Measurements from ENCODE around the gene SPACDR. TPM values are rescaled to one million over a fixed set of nuclear protein-coding genes. Genes with fewer than 3 reads are reported as not detected.

The SPACDR gene
- total RNA-seq, 1 experiment from 2014 or later: not detected

- TF ChIP-seq CTCF (conservative IDR thresholded peaks at IDR 0.05): no peak
Observed at GRCh38 chr7:100489121-100489520, 25.1 kb upstream of the SPACDR start.

More at GRCh38 chr7:100489121-100489520, 25.1 kb upstream of the SPACDR start:
- no peak overlapping the region for H4K8ac ChIP-seq (replicated peaks; ENCODE audit: insufficient read length, low read depth, low read length)
- no peak overlapping the region for H2BK20ac ChIP-seq (ENCODE audit: low read depth, low read length, poor library complexity, severe bottlenecking)
- H3K9ac ChIP-seq (ENCODE audit: extremely low read depth, insufficient read length, low read length): no peak overlapping the region
- no peak overlapping the region for H3K23ac ChIP-seq (ENCODE audit: insufficient read length, low read depth, low read length)
- H3K27ac ChIP-seq (ENCODE audit: insufficient read length, low read depth, low read length): no peak overlapping the region
- H3K79me1 ChIP-seq (ENCODE audit: insufficient read depth, low read depth, low read length, poor library complexity, severe bottlenecking): no peaks in the 10 kb centered on the region
- no peak overlapping the region for H2AK5ac ChIP-seq (ENCODE audit: insufficient read length, low read length)
- H3K4me2 ChIP-seq (ENCODE audit: insufficient read depth, insufficient read length, low read length): no peak overlapping the region
- Mint-ChIP-seq H3K27me3 (ENCODE audit: low read depth) (peaks cover 19% of the 10 kb centered on the region), H3K4me1 (peaks cover 23 to 54% of the 10 kb centered on the region in 2 experiments), H3K27ac (no peak overlapping the region), H3K4me3 (no peak overlapping the region), H3K9me3 (no peaks in the 10 kb centered on the region), H3K36me3 (ENCODE audit: insufficient read depth in 1 of 3, low read depth in 3 of 3) (peaks cover 0 to 12% (median 0%) of the 10 kb centered on the region in 3 experiments; a peak in 1 of 7 replicates)
- H2BK5ac ChIP-seq (ENCODE audit: insufficient read length, low read length): no peak overlapping the region
- peaks cover 2% of the 10 kb centered on the region; the same call in 1 of the 2 replicates for H3K4me1 ChIP-seq (ENCODE audit: insufficient read depth, low read length)
- H3K4ac ChIP-seq (ENCODE audit: low read depth, low read length): no peak overlapping the region
- no peak for DNase-seq
- no peak overlapping the region for H3K18ac ChIP-seq (ENCODE audit: insufficient read length, low read depth, low read length)
- no peak overlapping the region for H4K5ac ChIP-seq (ENCODE audit: insufficient read length, low read depth, low read length)
- H3T11ph ChIP-seq (ENCODE audit: low read length): no peak overlapping the region
- no peak overlapping the region for H4K91ac ChIP-seq (ENCODE audit: insufficient read length, low read depth, low read length)
- no peak overlapping the region for H3K56ac ChIP-seq (ENCODE audit: insufficient read length, low read depth, low read length)
- no peak overlapping the region for H2AFZ ChIP-seq (ENCODE audit: low read length)
- peaks cover 4% of the 10 kb centered on the region for H3K23me2 ChIP-seq (ENCODE audit: insufficient read length, low read depth, low read length, poor library complexity, severe bottlenecking)
- H2BK12ac ChIP-seq (ENCODE audit: insufficient read length, low read depth, low read length): no peak overlapping the region
- H3K27me3 ChIP-seq (ENCODE audit: insufficient read depth, low read length): no peaks in the 10 kb centered on the region; the same call in 1 of the 2 replicates
- no peak overlapping the region for H2BK15ac ChIP-seq (ENCODE audit: low read depth, low read length)
- no peaks in the 10 kb centered on the region for H3K79me2 ChIP-seq (ENCODE audit: insufficient read depth, low read length)
- no peak overlapping the region for H2BK120ac ChIP-seq (ENCODE audit: low read depth, low read length, poor library complexity, severe bottlenecking)
- H3K9me3 ChIP-seq (ENCODE audit: control insufficient read depth, low read depth, low read length): no peaks in the 10 kb centered on the region
- no peaks in the 10 kb centered on the region for H4K20me1 ChIP-seq (ENCODE audit: control insufficient read depth, insufficient read depth, insufficient read length)
- H3K14ac ChIP-seq (ENCODE audit: insufficient read depth, low read length): no peak overlapping the region; the same call in 1 of the 2 replicates
- WGBS (ENCODE audit: extremely low coverage, insufficient read length, low lambda C conversion rate): no CpG with 5 or more reads among the region's 10 CpGs

All from H9 (cell line).